K562 (cell line): ENCODE data around the gene ALG9. TPM values are rescaled to one million over a fixed set of nuclear protein-coding genes. Genes with fewer than 3 reads are reported as not detected.

Source experiments
- ATAC-seq: fragments of 200-7000 bp; cut with Tn5 transposase; 3 replicates; pipeline ENCODE4 v1.9.1; 2020; ENCODE audit warnings: moderate library complexity
- BruUV-seq: library from RNA; stranded (reverse); fragments of 400-500 nt; replicated peaks from 2 replicates; lab custom pipeline; 2021; lab: Mats Ljungman, UMichigan
- CTCF ChIA-PET: fragments of 300-600 bp; formaldehyde crosslinking; extraction: SDS; loops from one replicate; lab custom pipeline; 2021; ENCODE audit warnings: low intra/inter-chr PET ratio; lab: Yijun Ruan, JAX
- POLR2A ChIA-PET: fragments of 300-600, 350-650 bp; sonication (Branson Sonifier 250); formaldehyde crosslinking; extraction: SDS; loops from one replicate; lab custom pipeline; 2021; ENCODE audit warnings: antibody characterized with exemption, inconsistent platforms; lab: Yijun Ruan, JAX
- DNase-seq, 4 experiments: peaks; one replicate each; pipeline versions ENCODE4 v3.0.0 to v3.0.0-alpha.2; 2011 to 2018; ENCODE audit warnings: low spot score in 3 of 4, mixed read lengths in 3 of 4; ENCODE audit errors: extremely low read depth in 1 of 4
- FAIRE-seq: peaks from 2 replicates; lab custom pipeline; 2011; peaks lifted over from hg19 to GRCh38; lab: Jason Lieb, UNC
- H2AFZ ChIP-seq: 2 replicates; pipeline ENCODE4 v1.6.0; 2011; ENCODE audit warnings: low read depth, low read length, control low read depth, inconsistent platforms
- H3K27ac ChIP-seq: fragments of 200-600 bp; 3 replicates; pipeline ENCODE4 v1.8.0; 2011; ENCODE audit warnings: low read depth, mild to moderate bottlenecking, control low read depth, inconsistent platforms, low read length, moderate library complexity, mixed read lengths; ENCODE audit errors: extremely low read depth
- H3K27me3 ChIP-seq, 2 experiments: fragments of 300-600 bp in 1 of 2; 2 replicates in 1 of 2; 3 replicates in 1 of 2; pipeline versions ENCODE4 v1.6.0 to v1.8.0; 2011; ENCODE audit warnings: inconsistent platforms in 2 of 2, low read length in 2 of 2, mild to moderate bottlenecking in 1 of 2, mixed read lengths in 1 of 2, moderate library complexity in 1 of 2; ENCODE audit not compliant: control insufficient read depth in 2 of 2, insufficient read depth in 2 of 2
- H3K36me3 ChIP-seq: fragments of 300-600 bp; 3 replicates; pipeline ENCODE4 v1.8.0; 2011; ENCODE audit warnings: mild to moderate bottlenecking, low read length, inconsistent platforms; ENCODE audit not compliant: control insufficient read depth, insufficient read depth
- H3K4me1 ChIP-seq, 2 experiments: fragments of 200-600 bp in 1 of 2; replicated peaks in 1 of 2; 2 replicates in 1 of 2; 3 replicates in 1 of 2; pipeline versions ENCODE4 v1.5.1 to v1.8.0; 2011; ENCODE audit warnings: inconsistent platforms in 2 of 2, low read length in 2 of 2, mild to moderate bottlenecking in 1 of 2, mixed read lengths in 1 of 2, moderate library complexity in 1 of 2; ENCODE audit not compliant: control insufficient read depth in 2 of 2, insufficient read depth in 2 of 2
- H3K4me2 ChIP-seq: 2 replicates; pipeline ENCODE4 v1.6.1; 2011; ENCODE audit warnings: low read length, control low read depth, inconsistent platforms, mixed read lengths; ENCODE audit not compliant: insufficient read depth
- H3K4me3 ChIP-seq: fragments of 200-600 bp; sonication (generic), shearing (Covaris generic); 2 replicates; pipeline ENCODE4 v1.5.1; 2016; ENCODE audit warnings: control low read depth, inconsistent platforms
- H3K79me2 ChIP-seq: fragments of 200-600 bp; 3 replicates; pipeline ENCODE4 v1.8.0; 2011; ENCODE audit warnings: low read length, inconsistent platforms; ENCODE audit not compliant: control insufficient read depth, insufficient read depth
- H3K9ac ChIP-seq, 2 experiments: 2 replicates each; pipeline versions ENCODE4 v1.6.0 to v1.6.1; 2011; ENCODE audit warnings: low read depth in 2 of 2, low read length in 2 of 2, control low read depth in 1 of 2, inconsistent platforms in 1 of 2, mild to moderate bottlenecking in 1 of 2, mixed read lengths in 1 of 2; ENCODE audit not compliant: insufficient read depth in 1 of 2
- H3K9me1 ChIP-seq: one replicate; pipeline ENCODE4 v1.6.0; 2011; ENCODE audit warnings: inconsistent platforms, mild to moderate bottlenecking, low read length, moderate library complexity; ENCODE audit not compliant: control insufficient read depth, insufficient read depth
- H3K9me3 ChIP-seq: replicated peaks from 2 replicates; pipeline ENCODE4 v1.5.1; 2011; ENCODE audit warnings: low read depth, low read length, inconsistent platforms; ENCODE audit not compliant: control insufficient read depth, insufficient read depth
- H4K20me1 ChIP-seq: replicated peaks from 2 replicates; pipeline ENCODE4 v1.6.1; 2011; ENCODE audit warnings: low read length, inconsistent platforms, mixed read lengths; ENCODE audit not compliant: control insufficient read depth, insufficient read depth
- FOXM1 ChIP-seq, 2 experiments: fragments of 450-650 bp in 1 of 2; sonication (generic) in 1 of 2; formaldehyde crosslinking in 1 of 2; IDR thresholded peaks; 2 replicates each; pipeline versions ENCODE4 v1.6.1 to v1.9.0; 2017 to 2022; ENCODE audit warnings: low read depth in 2 of 2, mild to moderate bottlenecking in 2 of 2, missing genetic modification reagents in 1 of 2, moderate library complexity in 1 of 2
- ID3 ChIP-seq, 2 experiments: fragments of 250-450 bp in 1 of 2; fragments of 450-650 bp in 1 of 2; sonication (Bioruptor Pico) in 1 of 2; IDR thresholded peaks; 2 replicates each; pipeline versions ENCODE4 v1.6.1 to v1.8.0; 2016 to 2021; ENCODE audit warnings: mild to moderate bottlenecking in 2 of 2, moderate library complexity in 2 of 2, missing compliant biosample characterization in 1 of 2, missing genetic modification characterization in 1 of 2
- MEIS2 ChIP-seq: fragments of 450-650 bp; IDR thresholded peaks from 2 replicates; pipeline ENCODE4 v1.6.1; 2014; ENCODE audit warnings: mild to moderate bottlenecking; ENCODE audit not compliant: partially characterized antibody
- PBX2 ChIP-seq, 2 experiments: IDR thresholded peaks in 1 of 2; conservative IDR thresholded peaks in 1 of 2; 2 replicates each; pipeline ENCODE4 v1.6.1; 2016; ENCODE audit warnings: low read depth in 2 of 2, mild to moderate bottlenecking in 1 of 2, missing compliant biosample characterization in 1 of 2, missing genetic modification characterization in 1 of 2, moderate library complexity in 1 of 2
- PKNOX1 ChIP-seq: fragments of 450-650 bp; IDR thresholded peaks from 2 replicates; pipeline ENCODE4 v1.6.1; 2016
- ZHX1 ChIP-seq: fragments of 150-350 bp; conservative IDR thresholded peaks from 2 replicates; pipeline ENCODE4 v1.6.1; 2014; ENCODE audit warnings: low read length
- WGBS: fragments of 100-300 bp; shearing (Covaris generic); methylation state at CpG from one replicate; pipeline ENCODE4 v1.1.6; 2016; ENCODE audit warnings: low coverage, mixed read lengths; ENCODE audit not compliant: insufficient coverage; ENCODE audit errors: missing lambda C conversion rate; 5-methylcytosine and 5-hydroxymethylcytosine counted together
- in situ Hi-C: fragments of 300-500 bp; cut with MboI; formaldehyde crosslinking; loops from 4 replicates; pipeline ENCODE4 v1.15.0; 2018; ENCODE audit warnings: inconsistent platforms, mixed read lengths
- intact Hi-C: fragments of 100-400 bp; cut with micrococcal nuclease; formaldehyde crosslinking; loops from 2 replicates; pipeline ENCODE4 v1.14.2; 2022
- polyA plus RNA-seq, 8 experiments: library from polyadenylated mRNA; depleted of rRNA in 4 of 8; stranded (reverse) in 5 of 8; unstranded in 3 of 8; fragments of >200 nt; fragmentation: Nextera tagmentation in 2 of 8; fragmentation: Illumina TruSeq in 1 of 8; extraction: Ambion mirVana in 2 of 8; extraction: Trizol in 1 of 8; gene quantifications; 2 replicates each; pipeline versions ENCODE4 v1.2.1 to v1.2.3, GENCODE V29; 2011 to 2014; ENCODE audit warnings: inconsistent platforms in 1 of 8, missing spikeins in 1 of 8
- total RNA-seq, 7 experiments: library from RNA; depleted of rRNA in 6 of 7; stranded (reverse); fragments of >200 nt in 6 of 7; fragmentation: Illumina TruSeq in 2 of 7; extraction: Trizol in 2 of 7; gene quantifications; 2 replicates each; pipeline versions ENCODE4 v1.2.1 to v1.2.3, GENCODE V29; 2011 to 2021; ENCODE audit warnings: low replicate concordance in 1 of 7

The ALG9 gene
- total and polyA plus RNA-seq, 9 of the 15 experiments (the other 6 are each of a cell fraction or from before 2014, with no cell fraction given): 11.5 to 40.5 (median 24.9) TPM

GRCh38 chr11:111814106-111814505 lies 57.3 kb downstream of the ALG9 start:
- Histone ChIP-seq H3K9me3 (no peaks in the 10 kb centered on the region), H3K36me3 (no peaks in the 10 kb centered on the region), H3K4me1 (no peaks in the 10 kb centered on the region), H3K27me3 (no peaks in the 10 kb centered on the region), H3K27ac (no peak overlapping the region), H2AFZ (no peak overlapping the region), H3K9ac (no peak overlapping the region), H3K4me3 (no peak overlapping the region), H3K9me1 (no peaks in the 10 kb centered on the region), H4K20me1 (no peaks in the 10 kb centered on the region), H3K79me2 (no peaks in the 10 kb centered on the region), H3K4me2 (no peak overlapping the region)
- in situ Hi-C loops (no loop called here), intact Hi-C loops (no loop called here)
- ATAC-seq: no peak; the same call in 2 of the 3 replicates
- POLR2A ChIA-PET: no interaction called here
- DNase-seq: no peak
- TF ChIP-seq ID3 (CRISPR knock-in tag; IDR thresholded peaks at IDR 0.05): no peak
- TF ChIP-seq ID3 (tag; IDR thresholded peaks at IDR 0.05): no peak
- TF ChIP-seq PKNOX1: peak; percentile 8; the same call in 1 of the 2 replicates
- TF ChIP-seq ZHX1: no peak
- no peak for TF ChIP-seq PBX2 (CRISPR knock-in tag; IDR thresholded peaks at IDR 0.05; ENCODE audit: low read depth)
- TF ChIP-seq PBX2 (tag; conservative IDR thresholded peaks at IDR 0.05; ENCODE audit: low read depth): peak; percentile 81
- TF ChIP-seq FOXM1 (IDR thresholded peaks at IDR 0.05; ENCODE audit: low read depth): no peak
- no peak for TF ChIP-seq FOXM1 (CRISPR knock-in tag; IDR thresholded peaks at IDR 0.05; ENCODE audit: low read depth)
- TF ChIP-seq MEIS2: peak; percentile 41
- BruUV-seq: no TSS peak
- CTCF ChIA-PET: no interaction called here
- no peak for FAIRE-seq
- WGBS: 67% methylated on average over 1 of the region's 1 CpG
